ENCODE results near the gene KCNQ2. TPM values are rescaled to one million over a fixed set of nuclear protein-coding genes. Genes with fewer than 3 reads are reported as not detected.

The KCNQ2 gene
- 0.30 and 0.45 TPM in 2 replicates for total RNA-seq (2014; rRNA removed; shearing (Covaris generic))

DNA sequence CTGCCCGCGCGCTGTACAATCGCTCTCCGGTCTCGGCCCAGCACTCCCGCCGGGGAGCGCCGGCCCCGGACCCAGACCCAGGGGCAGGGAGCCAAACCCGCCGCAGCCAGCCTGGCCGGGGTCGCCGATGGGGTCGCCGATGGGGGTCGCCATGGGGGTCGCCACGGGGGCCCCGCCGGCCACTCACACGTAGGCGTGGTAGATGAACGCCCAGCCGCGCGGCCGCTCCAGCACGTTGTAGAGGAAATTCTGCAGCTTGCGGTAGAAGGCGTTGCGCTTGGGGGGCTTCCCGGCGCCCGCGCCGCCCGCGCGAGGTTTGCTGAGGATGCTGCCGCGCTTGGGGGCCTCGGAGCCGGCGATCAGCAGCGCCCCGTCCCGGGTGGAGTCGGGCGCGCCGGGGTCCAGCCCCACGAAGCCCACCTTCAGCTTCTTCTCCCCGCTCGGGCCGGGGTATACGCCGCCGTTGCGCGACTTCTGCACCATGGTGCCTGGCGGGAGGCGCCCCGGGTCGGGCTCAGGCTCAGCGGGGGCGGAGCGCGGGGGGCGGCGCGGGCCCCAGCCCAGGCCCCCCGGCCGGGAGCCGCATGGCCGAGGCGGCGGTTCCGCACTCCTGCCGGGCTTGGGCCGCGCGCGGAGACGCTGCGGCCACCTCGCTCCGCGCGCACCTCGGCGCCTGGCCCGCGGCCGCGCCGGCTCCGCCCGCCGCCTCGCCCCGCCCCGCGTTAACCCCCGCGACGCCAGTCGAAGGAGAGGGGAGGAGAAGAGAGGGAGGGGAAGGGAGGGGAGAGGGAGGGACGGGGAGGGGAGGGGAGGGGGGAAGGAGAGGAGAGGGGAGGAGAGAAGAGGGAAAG, at the start of gene KCNQ2:
TSS of gene KCNQ2 (minus strand) at position 675 of the 851 bp plus-strand sequence. CDS start at position 483, 192 bp downstream.

DNA sequence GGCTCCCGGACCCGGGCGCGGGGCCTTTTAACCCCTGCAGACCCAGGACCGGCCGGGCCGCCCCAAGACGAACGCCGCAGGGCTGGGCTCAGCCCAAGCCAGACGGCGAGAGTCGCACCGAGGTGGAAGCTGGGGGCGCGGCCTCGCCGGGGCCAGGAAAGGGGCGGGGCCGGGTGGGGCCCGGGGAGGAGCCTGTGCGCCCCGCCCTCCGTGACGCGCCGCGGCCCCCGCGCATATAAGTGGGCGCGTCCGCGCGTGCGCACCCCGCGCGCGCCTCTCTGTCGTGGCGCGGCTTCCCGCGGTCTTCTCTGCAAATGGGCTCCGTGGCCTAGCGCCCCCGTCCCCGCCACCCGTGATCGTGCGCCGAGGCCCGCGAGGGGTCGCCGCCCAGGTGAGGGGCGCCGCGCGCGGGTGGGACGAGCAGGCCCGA, 48.1 kb upstream of the KCNQ2 start, which contains the start of gene PPDPF:
TSS of gene PPDPF (plus strand) at position 262 of the 430 bp plus-strand sequence. CDS start 544 bp downstream, outside the sequence.

DNA sequence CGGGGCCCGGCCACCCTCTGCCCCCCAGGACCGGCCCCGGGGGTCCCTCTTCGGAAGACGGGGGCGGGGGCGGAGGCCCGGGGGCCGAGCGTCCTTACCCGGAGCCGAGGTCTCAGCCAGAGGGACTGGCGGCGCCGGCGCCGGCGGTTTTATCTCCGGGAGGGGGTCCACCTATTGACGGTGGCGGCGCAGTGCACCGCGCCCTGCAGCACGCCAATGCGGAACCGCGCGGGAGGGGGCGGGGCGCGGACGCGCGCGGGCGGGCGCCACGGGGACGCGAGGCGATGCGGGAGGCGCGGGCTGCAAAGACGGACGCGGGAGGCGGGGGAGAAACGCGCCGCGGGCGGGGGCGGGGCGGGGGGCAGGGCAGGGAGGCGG, 26.5 kb upstream of the KCNQ2 start, which contains the start of gene EEF1A2:
TSS of gene EEF1A2 (minus strand) at position 124 of the 378 bp plus-strand sequence. CDS start 1,320 bp downstream, outside the sequence.

DNA sequence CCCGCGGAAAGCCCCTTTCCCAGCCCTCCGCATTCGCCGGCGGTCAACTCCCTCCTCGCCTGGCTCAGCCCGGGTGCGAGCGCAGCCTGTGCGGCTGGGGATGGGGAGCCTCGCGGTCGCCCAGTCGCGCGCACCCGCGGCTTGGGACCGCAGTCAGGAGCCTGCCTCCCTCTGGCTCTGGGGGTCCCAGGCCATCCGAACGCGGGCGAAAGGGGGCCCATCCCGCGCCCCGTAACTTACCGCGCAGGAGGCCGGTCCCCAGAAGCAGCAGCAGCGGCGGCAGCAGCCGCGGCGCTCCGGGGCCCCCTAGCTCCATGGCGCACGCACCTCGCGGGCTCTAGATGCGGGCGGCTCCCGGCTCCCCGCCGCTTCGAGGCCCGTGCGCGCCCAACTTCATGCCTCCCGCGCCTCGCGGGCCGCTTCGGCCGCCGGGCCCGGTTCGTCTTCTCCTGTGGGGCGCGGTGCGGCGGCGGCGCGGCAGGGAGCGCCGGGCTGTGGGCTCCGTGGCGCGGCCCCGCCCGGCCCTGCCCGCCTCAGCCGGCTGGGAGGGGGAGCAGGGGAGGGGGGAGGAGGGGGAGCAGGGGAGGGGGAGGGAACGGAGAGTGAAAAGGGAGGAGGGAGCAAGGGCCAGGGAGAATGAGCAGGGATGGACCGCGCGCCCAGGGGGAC, 111.5 kb downstream of the KCNQ2 start, which contains the start of gene CHRNA4:
TSS of gene CHRNA4 (minus strand) at position 500 of the 669 bp plus-strand sequence. CDS start at position 316, 184 bp downstream.

Other genes starting within 250 kb of the KCNQ2 start
- 0.08 TPM in 1 of 2 replicates, not detected in the other for gene BIRC7, start 236.8 kb downstream of the KCNQ2 start, total RNA-seq (2014; rRNA removed; shearing (Covaris generic))
- 0.32 TPM in 1 of 2 replicates, not detected in the other for gene NKAIN4, start 218.2 kb downstream of the KCNQ2 start, total RNA-seq (2014; rRNA removed; shearing (Covaris generic))
- 85.8 and 89.1 TPM in 2 replicates for gene ARFGAP1, start 199.8 kb downstream of the KCNQ2 start, total RNA-seq (2014; rRNA removed; shearing (Covaris generic))
- gene COL20A1, start 179.5 kb downstream of the KCNQ2 start, total RNA-seq (2014; rRNA removed; shearing (Covaris generic)) = 0.03 and 0.41 TPM in 2 replicates
- gene CHRNA4, start 111.3 kb downstream of the KCNQ2 start, total RNA-seq (2014; rRNA removed; shearing (Covaris generic)) = not detected in 2 replicates
- gene EEF1A2, start 26.4 kb upstream of the KCNQ2 start, total RNA-seq (2014; rRNA removed; shearing (Covaris generic)) = 49.6 and 63.1 TPM in 2 replicates
- gene PPDPF, start 48.1 kb upstream of the KCNQ2 start, total RNA-seq (2014; rRNA removed; shearing (Covaris generic)) = 66.1 and 98.5 TPM in 2 replicates
- 0.24 TPM in 1 of 2 replicates, not detected in the other for gene PTK6, start 64.7 kb upstream of the KCNQ2 start, total RNA-seq (2014; rRNA removed; shearing (Covaris generic))
- gene SRMS, start 75.1 kb upstream of the KCNQ2 start, total RNA-seq (2014; rRNA removed; shearing (Covaris generic)) = not detected in 2 replicates
- gene FNDC11, start 81.5 kb upstream of the KCNQ2 start, total RNA-seq (2014; rRNA removed; shearing (Covaris generic)) = 0.08 and 0.45 TPM in 2 replicates
- 20.0 and 25.8 TPM in 2 replicates for gene HELZ2, start 101.6 kb upstream of the KCNQ2 start, total RNA-seq (2014; rRNA removed; shearing (Covaris generic))
- 18.1 and 19.4 TPM in 2 replicates for gene GMEB2, start 154.4 kb upstream of the KCNQ2 start, total RNA-seq (2014; rRNA removed; shearing (Covaris generic))
- 7.2 and 10.3 TPM in 2 replicates for gene STMN3, start 180.8 kb upstream of the KCNQ2 start, total RNA-seq (2014; rRNA removed; shearing (Covaris generic))
- gene RTEL1, start 185.7 kb upstream of the KCNQ2 start, total RNA-seq (2014; rRNA removed; shearing (Covaris generic)) = 19.5 and 24.3 TPM in 2 replicates
- 2.7 and 7.2 TPM in 2 replicates for gene TNFRSF6B, start 224.0 kb upstream of the KCNQ2 start, total RNA-seq (2014; rRNA removed; shearing (Covaris generic))
- 46.7 and 50.6 TPM in 2 replicates for gene ARFRP1, start 235.3 kb upstream of the KCNQ2 start, total RNA-seq (2014; rRNA removed; shearing (Covaris generic))
- gene ZGPAT, start 235.4 kb upstream of the KCNQ2 start, total RNA-seq (2014; rRNA removed; shearing (Covaris generic)) = 38.3 and 52.1 TPM in 2 replicates